Breast epithelium (tissue), 3 donors: Measurements from ENCODE around the gene RAPGEF4.

Experiments
- CTCF ChIP-seq, 3 donors: fragments of 450-650 bp; IDR thresholded peaks; one replicate each; pipeline ENCODE4 v1.5.1; 2016 to 2017; ENCODE audit warnings: antibody characterized with exemption in 3 of 3, mild to moderate bottlenecking in 3 of 3, moderate library complexity in 3 of 3
- POLR2A ChIP-seq: fragments of 450-650 bp; IDR thresholded peaks from one replicate; pipeline ENCODE4 v1.6.1; 2016; ENCODE audit warnings: antibody characterized with exemption, mild to moderate bottlenecking, moderate library complexity
- POLR2AphosphoS5 ChIP-seq, 3 donors: sonication (generic); formaldehyde crosslinking; IDR thresholded peaks; one replicate each; pipeline ENCODE4 v1.6.1; 2017; ENCODE audit warnings: antibody characterized with exemption in 3 of 3

- no peak for TF ChIP-seq POLR2A
- TF ChIP-seq CTCF (IDR thresholded peaks at IDR 0.05) = no peak
- no peak for TF ChIP-seq POLR2AphosphoS5 (IDR thresholded peaks at IDR 0.05)
Observed at GRCh38 chr2:172944022-172944793, 208.6 kb downstream of the RAPGEF4 start.
